ENCODE results near the gene SAA1. TPM values are rescaled to one million over a fixed set of nuclear protein-coding genes. Genes with fewer than 3 reads are reported as not detected.

The SAA1 gene
- total RNA-seq, 1 donor from 2014 or later, result not detected

GRCh38 chr11:18277565-18278271, 11.7 kb downstream of the SAA1 start:
- no peak overlapping the region for H3K4me3 Mint-ChIP-seq (ENCODE audit: unreplicated experiment)
- H3K27ac Mint-ChIP-seq (ENCODE audit: unreplicated experiment), result no peak overlapping the region
- H3K9me3 Mint-ChIP-seq (ENCODE audit: unreplicated experiment), result no peaks in the 10 kb centered on the region
- DNase-seq (ENCODE audit: low spot score), result no peak
- no peaks in the 10 kb centered on the region for H3K4me1 Mint-ChIP-seq (ENCODE audit: unreplicated experiment)
- no peak for TF ChIP-seq CTCF (IDR thresholded peaks at IDR 0.05; ENCODE audit: unreplicated experiment)
- no peaks in the 10 kb centered on the region for H3K27me3 Mint-ChIP-seq (ENCODE audit: unreplicated experiment)
- H3K36me3 Mint-ChIP-seq (ENCODE audit: low read depth, unreplicated experiment), result peaks cover 10% of the 10 kb centered on the region

GRCh38 chr11:18280438-18281045, 14.5 kb downstream of the SAA1 start:
- no peaks in the 10 kb centered on the region for H3K4me1 Mint-ChIP-seq (ENCODE audit: unreplicated experiment)
- no peak for DNase-seq (ENCODE audit: low spot score)
- H3K4me3 Mint-ChIP-seq (ENCODE audit: unreplicated experiment), result no peak overlapping the region
- H3K36me3 Mint-ChIP-seq (ENCODE audit: low read depth, unreplicated experiment), result peaks cover 6% of the 10 kb centered on the region
- no peaks in the 10 kb centered on the region for H3K27me3 Mint-ChIP-seq (ENCODE audit: unreplicated experiment)
- no peaks in the 10 kb centered on the region for H3K9me3 Mint-ChIP-seq (ENCODE audit: unreplicated experiment)
- no peak for TF ChIP-seq CTCF (IDR thresholded peaks at IDR 0.05; ENCODE audit: unreplicated experiment)
- H3K27ac Mint-ChIP-seq (ENCODE audit: unreplicated experiment), result no peak overlapping the region

- H3K4me3 Mint-ChIP-seq (ENCODE audit: unreplicated experiment), result no peak overlapping the region
Observed at GRCh38 chr11:18282626-18283025, 16.6 kb downstream of the SAA1 start.

GRCh38 chr11:18285841-18286240, 19.8 kb downstream of the SAA1 start:
- Mint-ChIP-seq H3K9me3 (ENCODE audit: unreplicated experiment) (no peaks in the 10 kb centered on the region), H3K27me3 (ENCODE audit: unreplicated experiment) (no peaks in the 10 kb centered on the region), H3K27ac (ENCODE audit: unreplicated experiment) (no peak overlapping the region), H3K36me3 (ENCODE audit: low read depth, unreplicated experiment) (peaks cover 20% of the 10 kb centered on the region), H3K4me3 (ENCODE audit: unreplicated experiment) (no peak overlapping the region), H3K4me1 (ENCODE audit: unreplicated experiment) (no peaks in the 10 kb centered on the region)
- TF ChIP-seq CTCF (IDR thresholded peaks at IDR 0.05; ENCODE audit: unreplicated experiment), result no peak
- DNase-seq (ENCODE audit: low spot score), result no peak

More at GRCh38 chr11:18282626-18283025, 16.6 kb downstream of the SAA1 start:
- Mint-ChIP-seq H3K27me3 (ENCODE audit: unreplicated experiment) (no peaks in the 10 kb centered on the region), H3K9me3 (ENCODE audit: unreplicated experiment) (no peaks in the 10 kb centered on the region), H3K36me3 (ENCODE audit: low read depth, unreplicated experiment) (peaks cover 16% of the 10 kb centered on the region), H3K4me1 (ENCODE audit: unreplicated experiment) (no peaks in the 10 kb centered on the region), H3K27ac (ENCODE audit: unreplicated experiment) (no peak overlapping the region)
- TF ChIP-seq CTCF (IDR thresholded peaks at IDR 0.05; ENCODE audit: unreplicated experiment), result no peak
- no peak for DNase-seq (ENCODE audit: low spot score)

GRCh38 chr11:18288911-18289310, 22.8 kb downstream of the SAA1 start:
- Mint-ChIP-seq H3K9me3 (ENCODE audit: unreplicated experiment) (no peaks in the 10 kb centered on the region), H3K4me1 (ENCODE audit: unreplicated experiment) (no peaks in the 10 kb centered on the region), H3K27ac (ENCODE audit: unreplicated experiment) (no peak overlapping the region), H3K4me3 (ENCODE audit: unreplicated experiment) (no peak overlapping the region), H3K36me3 (ENCODE audit: low read depth, unreplicated experiment) (peaks cover 15% of the 10 kb centered on the region), H3K27me3 (ENCODE audit: unreplicated experiment) (no peaks in the 10 kb centered on the region)
- TF ChIP-seq CTCF (IDR thresholded peaks at IDR 0.05; ENCODE audit: unreplicated experiment), result no peak
- no peak for DNase-seq (ENCODE audit: low spot score)

Data from endothelial cell (in vitro differentiated cells).